Neural progenitor cell (in vitro differentiated cells): ENCODE data around the gene SGTB. TPM values are rescaled to one million over a fixed set of nuclear protein-coding genes. Genes with fewer than 3 reads are reported as not detected.
A peak's percentile ranks its signal among the peaks of the same experiment; 100 is the strongest.

ENCODE experiments used
- DNase-seq: peaks from one replicate; pipeline ENCODE4 v3.0.0-alpha.2; 2016; ENCODE audit warnings: low spot score
- H2AFZ ChIP-seq: fragments of 200-600 bp; sonication (generic); replicated peaks from 2 replicates; pipeline ENCODE4 v1.6.1; 2016; ENCODE audit warnings: antibody characterized with exemption
- H3F3A ChIP-seq: fragments of 200-600 bp; sonication (generic); 2 replicates; pipeline ENCODE4 v1.6.1; 2016; ENCODE audit warnings: antibody characterized with exemption, low read depth
- H3K27ac ChIP-seq: fragments of 200-600 bp; sonication (generic); 2 replicates; pipeline ENCODE4 v1.5.1; 2016; ENCODE audit warnings: mild to moderate bottlenecking
- H3K27me3 ChIP-seq: fragments of 200-600 bp; sonication (generic); 2 replicates; pipeline ENCODE4 v1.6.1; 2016; ENCODE audit warnings: mild to moderate bottlenecking, moderate library complexity
- H3K36me3 ChIP-seq: fragments of 200-600 bp; sonication (generic); 2 replicates; pipeline ENCODE4 v1.5.1; 2016
- H3K4me1 ChIP-seq: fragments of 200-600 bp; sonication (generic); 2 replicates; pipeline ENCODE4 v1.6.1; 2016; ENCODE audit warnings: mixed run types
- H3K4me2 ChIP-seq: fragments of 200-600 bp; sonication (generic); 2 replicates; pipeline ENCODE4 v1.6.1; 2016
- H3K4me3 ChIP-seq: fragments of 200-600 bp; sonication (generic); 2 replicates; pipeline ENCODE4 v1.5.1; 2016
- H3K79me2 ChIP-seq: fragments of 200-600 bp; sonication (generic); 2 replicates; pipeline ENCODE4 v1.6.1; 2016; ENCODE audit warnings: low read depth
- H3K9ac ChIP-seq: fragments of 200-600 bp; sonication (generic); 2 replicates; pipeline ENCODE4 v1.6.1; 2016
- H3K9me3 ChIP-seq: fragments of 200-600 bp; sonication (generic); 2 replicates; pipeline ENCODE4 v1.5.1; 2016; ENCODE audit warnings: low read depth
- H4K20me1 ChIP-seq: fragments of 200-600 bp; sonication (generic); 2 replicates; pipeline ENCODE4 v1.6.1; 2016; ENCODE audit warnings: low read depth
- H3K27ac Mint-ChIP-seq: 3 replicates; pipeline ENCODE4 v1.8.0; 2021; ENCODE audit warnings: mixed read lengths
- H3K27me3 Mint-ChIP-seq: 2 replicates; pipeline ENCODE4 v1.8.0; 2022; ENCODE audit warnings: low read depth, mild to moderate bottlenecking, inconsistent platforms, moderate library complexity, mixed read lengths; ENCODE audit not compliant: insufficient read depth
- H3K36me3 Mint-ChIP-seq: 3 replicates; pipeline ENCODE4 v1.8.0; 2021; ENCODE audit warnings: mixed read lengths
- H3K4me1 Mint-ChIP-seq: 3 replicates; pipeline ENCODE4 v1.8.0; 2021; ENCODE audit warnings: mixed read lengths
- H3K4me3 Mint-ChIP-seq: 3 replicates; pipeline ENCODE4 v1.8.0; 2021; ENCODE audit warnings: mild to moderate bottlenecking, moderate library complexity, mixed read lengths
- H3K9me3 Mint-ChIP-seq: 3 replicates; pipeline ENCODE4 v1.8.0; 2020; ENCODE audit warnings: mixed read lengths
- CTCF ChIP-seq: fragments of 200-600 bp; sonication (generic); IDR thresholded peaks from 2 replicates; pipeline ENCODE4 v1.5.1; 2017; ENCODE audit warnings: antibody characterized with exemption, mild to moderate bottlenecking
- EZH2 ChIP-seq: fragments of 200-600 bp; sonication (generic); IDR thresholded peaks from 2 replicates; pipeline ENCODE4 v1.6.1; 2017; ENCODE audit warnings: antibody characterized with exemption, mild to moderate bottlenecking, moderate library complexity
- EZH2phosphoT487 ChIP-seq: fragments of 200-600 bp; sonication (generic); IDR thresholded peaks from 2 replicates; pipeline ENCODE4 v1.6.1; 2017; ENCODE audit warnings: antibody characterized with exemption
- total RNA-seq: library from RNA; depleted of rRNA; stranded (reverse); fragments of >200 nt; gene quantifications from 2 replicates; pipeline ENCODE4 v1.2.3, GENCODE V29; 2015; ENCODE audit warnings: low replicate concordance

The SGTB gene
- total RNA-seq, 1 donor from 2014 or later = 6.8 TPM

- H3K27me3 ChIP-seq = peaks cover 10% of the 10 kb centered on the region
- H3K79me2 ChIP-seq = peaks cover 59% of the 10 kb centered on the region
- peak; percentile 16 for TF ChIP-seq EZH2phosphoT487
- no peak for TF ChIP-seq EZH2
- H3K4me1 Mint-ChIP-seq = peaks cover 20% of the 10 kb centered on the region
- peak; percentile 67 for DNase-seq
- H3K4me3 Mint-ChIP-seq = peak overlapping the region; percentile 95
- peak overlapping the region; percentile 51 for H3K27ac Mint-ChIP-seq
- peak overlapping the region; percentile 96 for H3K4me2 ChIP-seq
- peaks cover 9% of the 10 kb centered on the region for H3K4me1 ChIP-seq
- no peak overlapping the region for H3K9ac ChIP-seq
- peak overlapping the region; percentile 96 for H2AFZ ChIP-seq
- H3K9me3 Mint-ChIP-seq = no peaks in the 10 kb centered on the region
- no peaks in the 10 kb centered on the region for H4K20me1 ChIP-seq
- peak overlapping the region; percentile 74 for H3K4me3 ChIP-seq
- H3K36me3 ChIP-seq = no peaks in the 10 kb centered on the region
- H3K36me3 Mint-ChIP-seq = peaks cover 2% of the 10 kb centered on the region
- no peak overlapping the region for H3K27ac ChIP-seq
- H3F3A ChIP-seq = peaks cover 11% of the 10 kb centered on the region
- H3K9me3 ChIP-seq = no peaks in the 10 kb centered on the region
- peaks cover 6% of the 10 kb centered on the region for H3K27me3 Mint-ChIP-seq
Observed at GRCh38 chr5:65722575-65723403, 880 bp upstream of the SGTB start.

- Histone ChIP-seq H4K20me1 (no peaks in the 10 kb centered on the region), H3K27me3 (peaks cover 10% of the 10 kb centered on the region), H2AFZ (peak overlapping the region; percentile 96), H3K4me1 (peaks cover 9% of the 10 kb centered on the region), H3K9me3 (no peaks in the 10 kb centered on the region), H3K4me3 (peak overlapping the region; percentile 74), H3F3A (peaks cover 11% of the 10 kb centered on the region), H3K27ac (no peak overlapping the region), H3K4me2 (peak overlapping the region; percentile 96), H3K9ac (peak overlapping the region; percentile 65), H3K79me2 (peaks cover 43% of the 10 kb centered on the region), H3K36me3 (no peaks in the 10 kb centered on the region)
- Mint-ChIP-seq H3K4me1 (peaks cover 20% of the 10 kb centered on the region), H3K27me3 (peaks cover 6% of the 10 kb centered on the region), H3K27ac (no peak overlapping the region), H3K4me3 (peak overlapping the region; percentile 86), H3K9me3 (no peaks in the 10 kb centered on the region), H3K36me3 (peaks cover 2% of the 10 kb centered on the region)
- TF ChIP-seq CTCF (no peak), EZH2phosphoT487 (peak; percentile 10), EZH2 (no peak)
- DNase-seq = peak; percentile 50
Observed at GRCh38 chr5:65721050-65721719, 724 bp downstream of the SGTB start.

GRCh38 chr5:65718576-65719310 lies 3.2 kb downstream of the SGTB start:
- Histone ChIP-seq H3K27me3 (peaks cover 10% of the 10 kb centered on the region), H3K79me2 (peaks cover 19% of the 10 kb centered on the region), H3K9me3 (no peaks in the 10 kb centered on the region), H3K4me3 (no peak overlapping the region), H3K4me2 (no peak overlapping the region), H3K27ac (no peak overlapping the region), H4K20me1 (no peaks in the 10 kb centered on the region), H3F3A (peaks cover 11% of the 10 kb centered on the region), H2AFZ (no peak overlapping the region), H3K36me3 (no peaks in the 10 kb centered on the region), H3K9ac (no peak overlapping the region), H3K4me1 (no peaks in the 10 kb centered on the region)
- Mint-ChIP-seq H3K4me1 (peaks cover 14% of the 10 kb centered on the region), H3K9me3 (no peaks in the 10 kb centered on the region), H3K27me3 (peaks cover 4% of the 10 kb centered on the region), H3K4me3 (no peak overlapping the region), H3K36me3 (peaks cover 4% of the 10 kb centered on the region), H3K27ac (no peak overlapping the region)
- no peak for DNase-seq
- TF ChIP-seq EZH2 (no peak), EZH2phosphoT487 (no peak), CTCF (no peak)
